ENCODE measurements around the gene DOCK10. TPM values are rescaled to one million over a fixed set of nuclear protein-coding genes. Genes with fewer than 3 reads are reported as not detected.

Gene DOCK10
- total RNA-seq, 4 donors from 2014 or later = 11.9 to 42.0 (median 17.9) TPM

DNA sequence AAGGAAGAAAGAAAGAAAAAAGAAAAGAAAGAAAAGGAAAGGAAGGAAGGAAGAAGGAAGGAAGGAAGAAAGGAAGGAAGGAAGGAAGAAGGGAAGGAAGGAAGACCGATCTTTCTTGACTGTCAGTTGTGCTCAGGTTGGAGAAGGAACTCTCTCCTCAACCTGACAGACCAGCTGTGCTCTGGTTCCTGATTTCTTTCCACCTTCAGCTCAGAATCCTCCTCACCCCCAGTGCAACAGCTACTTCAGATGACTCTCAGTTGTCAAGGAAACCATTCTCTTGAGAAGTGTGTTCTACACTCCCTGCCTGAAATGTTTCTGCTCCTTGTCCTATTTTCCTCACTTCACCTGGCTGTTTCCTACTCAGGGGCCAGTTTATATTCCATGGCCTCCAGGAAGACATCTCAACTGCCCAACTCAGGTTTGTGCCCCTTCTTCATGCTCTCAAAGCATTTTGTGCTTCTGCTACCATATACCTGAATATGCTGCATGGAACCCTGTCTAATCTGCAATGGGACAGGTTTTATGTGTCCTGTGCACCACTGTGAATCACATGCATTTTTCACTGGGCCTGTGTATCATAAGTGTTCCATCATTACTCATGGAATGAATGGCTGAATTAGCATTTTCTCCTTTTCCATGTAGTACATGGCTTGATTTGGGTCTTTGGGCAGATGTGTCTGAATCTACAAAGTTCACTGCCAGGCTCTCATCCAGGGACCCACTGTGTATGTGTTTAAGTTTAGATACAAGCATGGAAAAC, 32.8 kb upstream of the DOCK10 start:
- TF ChIP-seq, protein P1, sequence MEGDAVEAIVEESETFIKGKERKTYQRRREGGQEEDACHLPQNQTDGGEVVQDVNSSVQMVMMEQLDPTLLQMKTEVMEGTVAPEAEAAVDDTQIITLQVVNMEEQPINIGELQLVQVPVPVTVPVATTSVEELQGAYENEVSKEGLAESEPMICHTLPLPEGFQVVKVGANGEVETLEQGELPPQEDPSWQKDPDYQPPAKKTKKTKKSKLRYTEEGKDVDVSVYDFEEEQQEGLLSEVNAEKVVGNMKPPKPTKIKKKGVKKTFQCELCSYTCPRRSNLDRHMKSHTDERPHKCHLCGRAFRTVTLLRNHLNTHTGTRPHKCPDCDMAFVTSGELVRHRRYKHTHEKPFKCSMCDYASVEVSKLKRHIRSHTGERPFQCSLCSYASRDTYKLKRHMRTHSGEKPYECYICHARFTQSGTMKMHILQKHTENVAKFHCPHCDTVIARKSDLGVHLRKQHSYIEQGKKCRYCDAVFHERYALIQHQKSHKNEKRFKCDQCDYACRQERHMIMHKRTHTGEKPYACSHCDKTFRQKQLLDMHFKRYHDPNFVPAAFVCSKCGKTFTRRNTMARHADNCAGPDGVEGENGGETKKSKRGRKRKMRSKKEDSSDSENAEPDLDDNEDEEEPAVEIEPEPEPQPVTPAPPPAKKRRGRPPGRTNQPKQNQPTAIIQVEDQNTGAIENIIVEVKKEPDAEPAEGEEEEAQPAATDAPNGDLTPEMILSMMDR (IDR thresholded peaks at IDR 0.05) = no peak
- ATAC-seq (ENCODE audit: low FRiP score) (no peak), DNase-seq (ENCODE audit: low spot score) (no peak)

DNA sequence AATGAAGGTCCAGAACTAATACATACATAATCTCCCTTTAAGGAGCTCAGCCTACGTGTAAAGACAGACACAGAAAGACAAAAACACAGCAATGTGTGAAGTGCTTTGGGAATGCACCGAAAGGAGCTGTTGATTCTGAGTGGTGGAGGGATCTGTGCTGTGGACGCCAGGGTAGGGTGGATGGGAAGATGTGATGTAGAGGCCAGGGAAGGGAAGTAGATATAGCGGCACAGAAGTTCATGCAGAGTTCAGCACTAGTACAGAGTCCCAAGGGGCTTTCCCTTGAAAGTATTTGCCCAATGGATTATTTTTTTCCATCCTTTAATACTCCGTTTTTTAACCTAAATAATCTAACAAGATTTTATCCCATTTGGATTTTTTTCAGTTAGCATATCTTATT, 32.1 kb upstream of the DOCK10 start:
- TF ChIP-seq, protein P1 (IDR thresholded peaks at IDR 0.05) = no peak
- DNase-seq (ENCODE audit: low spot score) (no peak), ATAC-seq (ENCODE audit: low FRiP score) (no peak)

DNA sequence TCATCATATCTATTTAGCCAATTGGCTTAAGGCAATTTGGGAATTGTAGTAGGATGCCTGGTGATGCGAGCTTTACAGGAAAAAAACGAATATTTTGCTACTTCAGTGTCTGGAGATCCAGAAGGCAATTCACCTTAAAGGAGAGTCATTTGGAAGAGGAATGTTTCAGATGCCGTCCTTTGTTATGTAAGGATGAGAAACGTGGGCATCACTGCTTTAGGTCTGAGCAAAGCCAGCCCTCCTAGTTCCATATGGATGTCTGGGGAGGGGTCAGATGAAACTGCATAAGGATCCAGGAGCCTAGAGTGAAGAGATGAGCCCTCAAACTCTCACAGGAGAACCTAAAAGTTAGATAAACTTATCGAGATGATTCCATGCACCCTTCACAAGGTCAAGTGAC, 30.9 kb upstream of the DOCK10 start:
- TF ChIP-seq, protein P1 (IDR thresholded peaks at IDR 0.05) = no peak
- no peak for DNase-seq (ENCODE audit: low spot score)
- no peak for ATAC-seq (ENCODE audit: low FRiP score)

DNA sequence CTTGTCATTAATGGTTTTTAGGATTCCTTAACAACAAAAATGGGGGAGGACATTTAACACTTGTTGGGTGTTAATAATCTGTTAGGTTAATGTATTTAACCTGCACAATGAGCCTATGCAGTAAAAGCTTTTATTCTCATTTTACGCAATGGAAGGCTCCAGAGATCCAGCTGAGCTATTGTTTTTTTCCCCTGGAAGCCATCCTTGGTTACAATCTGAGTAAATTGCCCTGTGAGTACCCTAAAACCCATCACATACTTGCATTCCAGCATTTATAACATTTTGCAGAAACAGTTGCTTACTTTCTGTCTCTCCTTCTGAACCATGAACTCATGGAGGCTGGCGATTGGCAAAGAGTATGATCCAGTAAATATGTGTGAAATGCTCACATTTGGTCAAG, 30.2 kb upstream of the DOCK10 start:
- no peak for DNase-seq (ENCODE audit: low spot score)
- ATAC-seq (ENCODE audit: low FRiP score) = no peak
- TF ChIP-seq, protein P1 (IDR thresholded peaks at IDR 0.05) = no peak

DNA sequence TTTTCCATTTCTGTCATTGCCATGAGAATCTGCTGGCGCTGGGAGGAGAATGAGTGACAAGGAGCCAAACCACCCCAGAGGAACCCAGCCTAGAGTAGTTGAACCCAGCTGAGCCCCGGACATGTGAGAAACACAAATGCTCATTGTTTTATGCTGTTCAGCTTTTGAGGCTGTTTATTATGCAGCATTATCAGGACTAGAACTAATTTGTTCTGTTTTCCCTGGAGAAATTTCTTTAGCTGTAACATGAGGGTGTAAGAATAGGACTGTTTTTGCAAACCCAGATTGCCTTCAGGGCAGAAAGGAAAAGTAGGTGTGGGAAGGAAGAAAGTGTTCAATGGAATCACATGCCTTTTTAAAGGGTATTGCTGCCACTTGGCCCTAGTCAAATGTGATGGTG, 28.5 kb upstream of the DOCK10 start:
- DNase-seq (ENCODE audit: low spot score) (no peak), ATAC-seq (ENCODE audit: low FRiP score) (no peak)
- TF ChIP-seq, protein P1 (IDR thresholded peaks at IDR 0.05) = no peak

DNA sequence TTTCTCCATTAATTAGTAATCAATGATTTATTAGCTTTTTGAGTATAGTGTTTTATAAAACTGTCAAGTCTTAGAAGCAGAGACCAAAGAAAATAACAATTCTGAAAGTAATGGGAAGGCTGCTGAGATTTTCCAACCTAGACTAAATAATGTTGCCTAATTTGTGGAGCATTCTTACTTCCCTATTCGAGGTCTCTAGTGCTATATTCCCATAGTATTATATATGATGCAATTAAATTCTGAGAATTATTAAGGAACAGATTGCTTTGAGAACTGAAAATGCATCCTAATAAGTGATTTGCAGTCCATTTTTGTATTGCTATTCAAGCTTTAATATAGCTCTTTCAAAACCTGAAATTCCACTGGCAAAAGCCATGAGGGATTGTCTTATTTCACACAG, 27.7 kb upstream of the DOCK10 start:
- TF ChIP-seq, protein P1 (IDR thresholded peaks at IDR 0.05) = no peak
- DNase-seq (ENCODE audit: low spot score) (no peak), ATAC-seq (ENCODE audit: low FRiP score) (no peak)

DNA sequence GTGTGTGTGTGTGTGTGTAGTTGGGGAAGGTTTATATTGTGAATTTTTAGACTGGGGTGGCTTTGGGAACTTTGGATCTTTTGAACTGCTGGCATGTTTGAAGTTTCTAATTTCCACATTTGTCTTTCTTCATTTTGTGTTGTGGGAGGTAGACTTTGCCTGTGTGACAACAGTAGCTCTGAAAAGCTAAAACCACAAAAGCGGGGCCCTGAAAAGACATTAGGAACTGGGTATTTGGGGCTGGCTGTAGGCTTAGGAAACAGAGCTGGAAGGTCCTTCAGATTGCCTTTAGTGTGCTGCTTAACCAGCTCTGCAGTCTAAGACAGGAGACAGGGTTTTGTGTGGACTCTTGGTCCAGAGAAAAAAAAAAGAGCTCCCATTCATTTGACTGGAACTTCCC, 27.2 kb upstream of the DOCK10 start:
- DNase-seq (ENCODE audit: low spot score) = no peak
- ATAC-seq (ENCODE audit: low FRiP score) = no peak
- TF ChIP-seq, protein P1 (IDR thresholded peaks at IDR 0.05) = no peak
